ENCODE measurements around the gene GLRX.

The GLRX gene

DNA sequence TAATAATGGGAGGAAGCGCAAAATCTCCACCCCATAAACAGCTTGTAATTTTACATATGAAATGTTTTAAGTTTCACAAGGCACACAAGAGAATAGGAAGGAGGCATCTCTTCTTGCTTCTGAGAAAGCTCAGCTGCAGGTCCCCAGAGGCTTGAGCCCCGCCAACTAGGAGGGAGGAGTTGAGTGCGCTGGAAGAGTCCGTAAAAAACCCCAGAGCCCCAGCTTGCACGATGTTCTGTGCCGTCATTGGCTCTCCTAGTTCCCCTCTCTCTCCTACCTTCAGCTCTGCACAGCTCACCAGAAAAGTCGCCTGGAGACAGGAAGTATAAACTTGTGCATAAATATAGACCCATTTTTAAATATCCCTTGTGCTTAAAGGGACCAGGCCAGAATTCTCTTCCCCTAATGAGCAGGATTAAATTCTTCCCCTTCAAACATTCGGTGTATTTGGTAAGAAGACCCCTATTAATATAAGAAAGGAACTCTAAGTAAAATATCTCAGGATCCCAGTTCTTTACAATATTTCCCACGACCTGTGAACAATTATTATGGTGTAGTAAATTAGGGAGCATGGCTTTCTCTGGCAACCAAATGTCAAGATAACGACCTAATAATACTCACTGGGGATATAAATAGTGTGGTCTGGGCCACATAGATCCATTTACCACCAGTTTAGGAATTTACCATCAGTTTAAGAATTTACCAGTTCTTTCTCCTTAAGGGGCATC lies 13.7 kb downstream of the GLRX start:
- peak in 6 of 14 donors; percentile 14 to 37 (median 22) for DNase-seq

DNA sequence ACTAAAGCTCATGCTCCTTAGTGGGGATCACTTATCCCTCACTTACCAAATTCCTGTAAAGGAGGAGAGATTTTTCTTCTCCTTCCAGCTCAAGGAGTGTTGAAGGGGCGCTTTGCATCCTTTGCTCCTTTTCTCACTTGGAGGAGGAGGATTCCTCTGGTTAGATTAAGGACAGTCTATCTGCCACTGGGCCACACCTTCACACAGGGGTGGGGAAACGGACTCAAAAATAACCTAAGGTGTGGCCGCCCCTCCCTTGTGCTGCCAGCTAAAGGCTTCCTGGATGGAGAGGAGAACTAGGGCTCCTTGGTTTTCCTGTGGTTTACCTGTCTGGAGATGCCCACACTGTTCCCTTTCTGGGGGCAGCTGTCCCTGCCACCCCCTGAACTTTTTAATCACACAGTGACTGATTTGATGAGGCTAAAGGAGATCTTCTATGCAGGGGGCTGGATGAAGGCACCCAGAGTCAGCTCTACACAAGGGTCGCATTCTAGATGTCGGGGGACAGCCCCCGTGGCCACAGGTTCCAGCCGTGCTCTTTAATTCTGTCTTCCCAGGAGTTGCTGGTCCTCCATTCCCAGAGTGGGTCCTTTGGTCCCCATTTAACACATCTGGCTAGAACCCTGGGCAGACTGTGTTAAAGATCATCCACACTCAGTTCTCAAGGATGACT lies 14.4 kb downstream of the GLRX start:
- no peak for DNase-seq

DNA sequence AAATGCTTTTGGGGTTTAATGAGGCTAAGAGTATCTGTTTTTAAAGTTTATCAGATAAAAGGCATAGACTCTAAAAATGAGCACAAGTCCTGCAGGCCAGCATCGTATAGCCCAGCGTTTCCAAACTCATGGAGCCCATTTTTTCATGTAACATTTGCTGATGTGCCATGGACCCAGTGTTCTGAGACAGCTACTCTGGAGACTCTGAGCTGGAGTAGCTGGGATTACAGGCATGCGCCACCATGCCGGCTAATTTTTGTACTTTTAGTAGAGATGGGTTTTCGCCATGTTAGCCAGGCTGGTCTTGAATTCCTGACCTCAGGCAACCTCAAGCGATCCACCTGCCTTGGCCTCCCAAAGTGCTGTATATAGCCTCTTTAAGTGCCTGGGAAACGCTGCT lies 15.8 kb downstream of the GLRX start:
- DNase-seq, result no peak

DNA sequence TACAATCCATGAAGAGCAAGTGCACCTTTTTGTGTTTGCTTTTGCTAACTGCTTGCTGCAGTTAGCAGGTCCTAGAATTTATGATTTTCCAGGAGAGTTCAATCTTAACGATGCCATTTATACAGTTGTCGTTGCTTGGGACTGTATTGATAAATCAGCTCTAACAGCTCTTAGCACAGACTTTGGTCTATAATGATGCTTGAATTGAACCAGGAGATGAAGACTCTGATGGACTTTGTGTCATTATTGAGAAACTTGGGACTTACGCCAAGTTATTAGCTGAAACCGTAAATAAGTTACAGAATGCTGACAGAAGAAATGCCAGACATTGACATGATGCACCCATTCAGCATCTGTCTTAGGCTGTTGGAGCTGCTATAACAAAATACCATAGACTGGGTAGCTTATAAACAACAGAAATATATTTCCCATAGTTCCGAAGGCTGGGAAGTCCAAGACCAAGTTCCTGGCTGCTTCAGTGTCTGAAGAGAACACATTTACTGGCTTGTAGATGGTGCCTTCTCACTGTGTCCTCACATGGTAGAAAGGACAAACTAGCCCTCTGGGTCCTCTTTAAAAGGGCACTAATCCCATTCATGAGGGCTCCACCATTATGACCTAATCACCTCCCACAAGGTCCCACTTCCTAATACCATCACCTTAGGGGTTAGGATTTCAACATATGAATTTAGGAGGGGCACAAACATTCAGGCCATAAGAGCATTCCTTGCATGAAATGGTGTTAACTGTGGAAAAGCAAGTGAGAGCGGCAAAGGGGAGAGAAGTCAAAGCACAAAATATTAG lies 17.6 kb downstream of the GLRX start:
- DNase-seq, result no peak

DNA sequence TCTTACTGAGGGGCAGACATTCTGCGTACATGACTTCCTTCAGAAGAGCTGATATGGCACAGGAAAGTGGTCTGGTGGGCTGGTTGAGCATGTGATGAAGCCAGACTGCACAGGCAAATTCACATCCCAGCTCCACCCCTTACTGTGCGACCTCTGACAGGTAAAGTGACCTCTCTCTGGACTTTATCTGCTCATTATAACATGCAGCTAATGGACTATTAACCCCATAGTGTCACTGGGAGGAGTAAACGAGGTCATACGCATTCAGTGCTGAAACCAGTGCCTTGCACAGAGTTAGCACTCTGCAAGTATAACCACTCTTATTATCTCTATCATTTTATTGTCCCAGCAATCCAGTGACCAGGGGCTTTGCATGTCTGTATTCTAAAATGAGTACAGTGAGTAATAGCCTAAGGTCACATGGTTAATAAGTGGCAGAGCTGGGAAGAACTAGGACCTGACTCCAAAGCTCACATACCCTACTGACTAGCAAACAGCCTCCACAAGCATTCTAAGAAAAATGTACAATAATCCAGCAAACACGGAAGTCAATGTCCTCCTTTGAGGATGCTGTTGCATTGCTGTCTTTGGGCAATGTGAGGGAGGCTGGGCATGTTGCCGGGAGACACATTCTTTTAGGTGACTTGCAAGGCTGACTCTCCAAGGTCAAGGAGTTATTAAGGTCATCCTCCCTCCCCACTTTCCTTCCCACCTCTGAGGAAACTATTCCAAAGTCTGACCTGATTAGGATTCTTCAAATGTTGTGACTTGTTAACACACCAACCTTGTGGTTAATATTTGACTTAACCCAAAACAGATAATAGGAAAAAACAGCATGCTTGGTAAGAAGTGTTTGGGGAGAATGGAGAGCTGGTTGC lies 19.0 kb downstream of the GLRX start:
- no peak for DNase-seq

DNA sequence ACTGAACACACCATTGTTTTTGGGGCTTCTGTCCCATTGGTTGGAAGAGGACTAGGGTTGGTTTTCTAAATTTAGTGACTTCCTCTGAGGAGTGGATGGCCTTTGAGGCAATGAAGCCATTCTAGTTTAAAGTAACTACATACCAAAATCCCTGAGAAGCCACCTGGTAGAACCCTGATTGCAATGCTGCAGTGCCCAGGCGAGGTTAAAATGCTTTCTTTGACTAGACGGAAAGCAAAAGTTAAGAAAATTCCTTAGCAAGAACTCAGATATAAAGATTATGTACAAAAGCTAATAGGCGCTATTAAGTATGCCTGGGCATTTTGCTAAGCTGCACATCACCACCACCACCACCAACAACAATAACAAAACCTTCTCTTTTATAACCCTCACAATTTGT lies 20.6 kb downstream of the GLRX start:
- DNase-seq, result no peak

DNA sequence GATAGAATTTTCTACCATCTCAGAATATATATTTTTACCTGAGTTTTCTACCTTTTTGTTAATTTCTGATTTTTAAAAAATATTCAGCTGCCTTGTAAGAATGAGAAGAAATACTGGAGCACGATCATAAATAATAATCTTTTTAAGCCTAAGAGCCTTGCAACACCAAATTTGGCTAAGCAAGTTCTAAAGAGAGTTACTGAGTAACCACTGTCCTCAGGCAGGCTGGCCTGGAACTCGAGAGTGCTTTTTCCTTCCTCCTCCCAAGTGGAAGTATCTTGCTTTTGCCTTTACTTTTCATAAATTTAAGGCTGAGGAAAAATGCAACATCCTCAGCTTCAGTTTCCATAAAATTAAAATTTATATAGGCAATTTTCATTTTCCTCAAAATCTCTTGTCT lies 21.0 kb downstream of the GLRX start:
- no peak for DNase-seq

DNA sequence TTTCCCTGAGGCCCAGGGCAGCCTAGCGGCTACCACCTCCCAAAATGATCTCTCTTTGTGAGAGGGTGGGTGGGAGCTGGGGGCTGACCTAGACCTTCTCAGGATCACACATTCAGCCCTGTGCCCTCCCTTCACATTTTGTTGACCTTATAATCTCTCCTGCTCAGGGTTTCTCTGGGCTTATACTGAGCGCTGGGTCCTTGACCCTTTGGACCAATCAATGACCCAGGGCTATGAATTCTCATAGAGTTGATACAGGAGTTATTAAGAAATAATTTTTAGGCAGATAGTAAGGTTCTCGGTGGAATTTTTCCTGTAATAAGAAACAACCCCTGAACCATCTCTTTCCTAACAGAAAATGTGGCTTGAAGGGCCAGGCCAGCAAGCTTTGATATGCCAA lies 22.0 kb downstream of the GLRX start:
- DNase-seq, result no peak

DNA sequence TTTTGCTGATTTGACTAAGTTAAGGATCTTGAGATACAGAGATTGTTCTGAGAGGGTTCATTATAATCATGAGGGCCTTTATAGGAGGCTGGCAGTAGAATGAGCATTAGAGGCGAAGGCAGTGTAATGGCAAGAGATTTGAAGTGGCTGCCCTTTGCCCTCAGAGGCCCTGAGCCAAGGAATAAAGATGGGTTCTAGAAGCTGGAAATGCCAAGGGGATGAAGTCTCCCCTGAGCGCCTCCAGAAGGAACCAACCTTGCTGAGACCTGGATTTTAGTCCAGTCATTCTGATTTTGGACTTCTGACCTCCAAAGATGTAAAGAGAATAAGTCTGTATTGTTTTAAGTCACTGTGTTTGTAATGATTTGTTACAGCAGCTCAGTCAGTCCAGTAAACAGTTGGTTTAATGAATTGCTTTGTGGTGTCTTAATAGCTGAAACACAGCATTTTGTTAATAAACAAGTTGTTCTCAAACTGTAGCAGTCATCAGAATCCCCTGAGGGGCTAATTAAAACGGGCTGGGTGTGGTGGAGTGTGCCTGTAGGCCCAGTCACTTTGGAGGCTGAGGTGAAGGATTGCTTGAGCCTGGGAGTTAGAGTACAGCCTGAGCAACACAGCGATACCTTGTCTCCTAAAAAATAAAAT lies 23.2 kb downstream of the GLRX start:
- DNase-seq, result no peak

DNA sequence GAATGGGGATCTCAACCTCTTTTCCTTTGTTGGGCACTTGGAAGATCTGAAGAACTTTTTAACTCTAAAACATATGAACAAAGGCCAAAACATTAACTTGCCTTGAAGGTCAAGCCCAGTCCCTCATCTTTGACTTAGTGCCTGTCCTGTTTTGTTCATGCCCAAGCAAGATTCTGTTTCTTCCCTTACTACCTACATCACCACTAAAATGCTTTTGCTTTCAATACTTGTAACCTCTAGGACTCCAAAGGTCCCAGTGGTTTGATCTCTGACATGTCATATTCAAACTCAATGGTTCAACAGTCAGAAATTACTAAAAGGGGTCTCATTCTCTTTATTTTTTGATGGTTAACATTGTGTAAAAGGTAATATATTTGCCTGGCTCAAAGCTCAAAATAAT lies 24.0 kb downstream of the GLRX start:
- DNase-seq, result no peak

DNA sequence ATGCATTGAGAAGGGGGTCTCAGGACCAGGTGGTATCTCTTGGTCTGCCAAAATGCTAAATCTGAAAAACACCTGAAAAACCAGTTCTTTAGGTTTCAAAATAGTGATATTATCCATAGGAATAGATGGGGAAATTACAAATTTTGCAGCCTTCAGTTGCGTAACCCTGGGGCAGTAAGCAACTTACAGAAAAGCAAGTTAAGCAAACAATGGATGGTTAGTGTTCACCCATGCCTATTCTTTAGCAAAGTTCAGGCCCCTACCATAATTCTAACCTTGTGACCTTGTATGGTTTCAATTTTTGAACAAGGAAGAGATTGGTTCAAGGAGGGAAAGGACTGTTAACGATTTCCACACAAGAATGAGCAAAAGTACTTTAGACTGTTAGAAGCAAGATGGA lies 24.5 kb downstream of the GLRX start:
- no peak for DNase-seq

DNA sequence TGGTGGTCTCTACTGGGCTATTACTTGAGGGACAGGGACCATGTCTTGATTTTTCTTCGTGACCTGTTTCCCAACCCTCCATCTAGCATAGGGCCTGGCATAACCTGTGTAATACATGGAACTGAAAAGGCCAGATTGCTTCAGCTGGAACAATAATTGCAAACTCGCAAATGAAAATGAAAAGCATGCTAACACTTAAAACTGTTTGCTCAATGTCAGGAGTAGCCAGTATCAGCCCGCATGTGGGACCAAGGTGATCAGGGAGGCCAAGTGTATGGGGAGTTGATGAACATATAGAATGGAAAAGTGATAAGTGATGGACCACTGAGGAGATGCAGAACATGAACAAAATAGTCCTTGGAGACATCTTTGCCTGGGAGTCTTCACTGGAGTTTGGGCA lies 25.2 kb downstream of the GLRX start:
- no peak for DNase-seq

DNA sequence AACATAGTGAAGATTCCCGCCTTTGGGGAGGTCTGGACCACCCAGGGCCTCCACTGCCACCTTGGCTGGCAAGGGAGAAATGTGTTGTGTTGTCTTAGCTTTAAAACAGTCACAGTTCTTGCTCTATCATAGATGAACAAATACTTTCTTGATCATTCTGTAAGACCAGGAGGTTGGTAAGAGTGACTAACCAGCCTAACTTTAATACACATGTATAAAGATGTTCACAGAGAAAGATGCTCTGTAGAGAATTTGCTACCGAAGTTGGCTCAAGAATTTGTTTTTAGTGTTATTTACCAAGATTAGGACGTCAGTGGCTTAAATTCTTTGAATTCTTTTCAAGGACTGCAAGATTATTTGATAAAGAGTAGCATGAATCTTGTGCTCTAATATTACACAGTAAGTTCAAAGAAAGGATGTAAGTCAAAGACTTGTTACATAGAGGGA lies 28.4 kb downstream of the GLRX start:
- DNase-seq, result no peak

DNA sequence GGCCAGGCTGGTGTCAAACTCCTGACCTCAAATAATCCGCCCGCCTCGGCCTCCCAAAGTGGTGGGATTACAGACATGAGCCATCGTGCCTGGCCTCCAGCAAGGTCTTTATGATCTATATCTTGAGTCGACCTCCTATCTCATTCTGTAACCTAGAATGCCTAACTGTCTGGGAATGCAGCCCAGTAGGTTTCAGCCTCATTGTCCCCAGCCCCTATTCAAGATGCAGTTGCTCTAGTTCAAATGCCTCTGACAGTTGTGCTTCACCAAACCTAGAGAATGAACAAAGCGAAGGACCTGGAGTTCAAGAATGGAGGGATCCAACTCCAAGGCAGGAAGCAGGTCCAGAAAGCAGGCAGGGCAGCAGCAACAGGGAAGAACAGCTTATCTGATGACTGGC lies 30.8 kb downstream of the GLRX start:
- no peak for DNase-seq

DNA sequence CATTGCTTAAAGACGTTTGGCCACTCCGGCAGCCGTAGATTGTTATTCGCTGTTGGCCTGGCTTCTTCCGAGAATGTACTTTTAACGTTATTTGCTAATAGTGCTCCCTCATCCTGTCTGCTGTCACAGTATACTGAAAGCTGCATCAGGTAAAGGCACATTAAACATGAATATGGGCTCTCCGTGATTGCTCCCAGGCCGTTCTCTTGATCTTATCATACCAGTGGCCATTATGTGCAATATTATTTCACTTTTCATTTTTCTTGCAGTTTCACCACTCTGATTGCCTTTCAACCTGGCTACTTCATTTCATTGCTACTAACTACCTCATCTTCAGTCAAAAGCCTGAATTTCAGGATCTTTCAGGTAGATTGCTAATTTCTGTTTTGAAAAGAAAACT lies 34.0 kb downstream of the GLRX start:
- DNase-seq, result no peak

DNA sequence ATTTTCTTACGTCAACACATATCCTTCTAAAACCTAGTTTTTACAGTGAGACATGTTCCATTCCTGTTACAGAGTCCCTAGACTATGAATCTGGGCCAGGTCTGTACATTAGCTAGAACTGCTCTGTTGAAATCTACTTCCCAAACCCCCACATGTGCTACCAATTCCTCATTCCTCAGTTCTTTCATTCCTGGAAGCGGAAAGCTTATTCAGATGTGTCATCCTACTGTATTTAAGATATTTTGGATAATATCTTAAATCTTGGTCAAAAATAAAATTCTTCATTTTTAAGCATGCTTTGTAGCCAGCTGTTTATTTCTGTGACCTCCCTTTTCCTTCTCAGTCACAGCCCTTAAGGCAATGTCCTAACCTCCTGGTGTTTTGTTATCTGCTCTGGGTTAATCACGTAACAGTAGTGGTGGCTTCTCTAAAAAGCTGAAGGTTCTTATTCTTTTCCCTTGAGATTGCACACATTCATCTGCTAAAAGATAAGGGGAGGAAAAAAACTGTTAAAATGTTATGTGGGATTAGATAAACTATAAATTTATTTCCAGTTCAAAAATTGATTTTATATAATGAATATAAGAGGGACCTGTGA lies 35.6 kb downstream of the GLRX start:
- DNase-seq, result no peak

DNA sequence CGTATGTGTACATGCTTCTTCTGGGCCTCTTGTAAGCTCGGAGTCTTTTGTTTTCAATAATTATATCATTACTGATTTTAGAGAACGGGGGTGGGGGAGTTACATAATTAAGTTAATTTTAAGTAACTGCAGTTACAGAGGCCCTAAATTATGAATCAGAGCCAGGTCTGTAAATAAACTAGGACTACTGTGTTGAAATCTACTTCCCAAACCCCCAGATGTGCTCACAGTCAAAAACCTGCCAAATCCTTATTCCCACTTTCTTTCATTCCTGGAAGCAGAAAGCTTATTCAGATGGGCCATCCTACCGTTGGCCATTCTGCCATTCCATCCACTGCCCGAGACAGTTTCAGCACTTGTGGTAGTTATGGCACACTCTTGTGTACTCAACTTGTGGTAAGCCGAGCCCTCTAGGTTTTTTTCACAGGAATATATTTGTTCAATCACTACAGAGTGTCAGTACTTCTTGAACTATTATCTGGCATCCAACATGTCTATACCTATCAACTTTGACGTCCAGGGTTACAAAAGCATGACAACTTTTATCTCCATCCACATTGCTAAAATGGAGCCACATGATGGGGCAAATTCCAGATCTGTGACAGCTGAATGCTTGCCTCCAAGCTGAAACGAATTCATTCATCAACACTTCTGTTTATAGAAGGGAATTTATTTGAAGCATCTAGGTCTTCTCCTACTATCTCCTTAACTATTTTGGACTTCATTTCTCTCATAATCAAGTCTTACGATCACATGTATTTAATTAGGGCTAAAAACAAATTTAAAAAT lies 37.8 kb downstream of the GLRX start:
- DNase-seq, result no peak

DNA sequence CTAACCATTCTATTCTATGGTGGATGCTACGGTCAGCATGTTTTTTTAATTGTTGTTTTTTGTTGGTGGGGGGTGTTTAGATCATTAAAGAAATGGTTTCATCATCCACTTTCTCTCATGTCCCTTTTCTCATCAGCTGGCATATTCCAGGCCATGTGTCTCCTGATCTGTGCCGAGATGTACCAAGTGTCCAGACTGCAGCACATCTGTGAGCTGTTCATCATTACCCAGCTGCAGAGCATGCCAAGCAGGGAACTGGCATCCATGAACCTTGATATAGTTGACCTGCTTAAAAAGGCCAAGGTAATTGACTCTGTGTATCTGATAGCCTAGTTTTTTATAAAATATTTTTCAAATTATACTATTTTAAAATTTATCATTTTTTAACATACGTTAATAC lies 38.9 kb downstream of the GLRX start:
- DNase-seq, result no peak

DNA sequence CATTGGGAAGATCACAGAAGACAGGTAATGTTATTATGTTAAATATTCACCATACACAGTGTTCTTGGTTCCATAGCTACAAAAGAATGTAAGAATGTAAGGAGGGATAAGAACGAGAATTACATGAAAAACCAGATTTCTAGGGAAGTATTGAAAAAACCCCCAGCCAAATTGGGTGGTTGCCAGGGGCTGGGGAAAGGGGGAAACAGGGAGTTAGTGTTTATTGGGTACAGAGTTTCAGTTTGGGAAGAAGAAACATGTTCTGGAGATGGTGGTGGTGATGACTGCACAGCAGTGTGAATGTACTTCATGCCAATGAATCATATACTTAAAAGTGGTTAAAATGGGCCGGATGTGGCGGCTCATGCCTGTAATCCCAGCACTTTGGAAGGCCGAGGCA lies 40.3 kb downstream of the GLRX start:
- DNase-seq, result no peak

DNA sequence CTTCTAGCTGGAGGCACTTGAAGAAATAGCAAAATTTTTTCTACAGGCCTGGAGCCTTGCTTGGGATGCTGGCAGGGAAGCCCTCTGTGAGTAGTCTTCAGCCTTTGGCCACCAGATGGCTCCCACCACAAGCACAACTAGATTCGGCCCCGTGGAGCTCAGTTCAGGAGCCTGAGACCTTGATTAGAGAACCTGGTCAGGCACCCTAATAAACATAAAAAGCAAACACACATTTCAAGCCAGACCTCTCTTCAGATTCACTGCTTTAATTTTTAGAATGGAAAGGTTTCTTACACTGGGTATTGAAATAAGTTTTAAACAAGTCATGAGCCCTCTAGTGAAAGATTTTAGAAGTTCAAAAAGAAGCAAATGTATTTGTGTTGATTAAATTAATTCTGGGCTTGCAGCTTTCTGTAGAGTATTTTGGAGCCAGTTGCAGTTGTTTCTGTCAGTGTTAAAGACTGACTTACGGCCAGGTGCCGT lies 41.4 kb downstream of the GLRX start:
- DNase-seq, result peak in 13 of 14 donors; percentile 6 to 82 (median 53)

DNA sequence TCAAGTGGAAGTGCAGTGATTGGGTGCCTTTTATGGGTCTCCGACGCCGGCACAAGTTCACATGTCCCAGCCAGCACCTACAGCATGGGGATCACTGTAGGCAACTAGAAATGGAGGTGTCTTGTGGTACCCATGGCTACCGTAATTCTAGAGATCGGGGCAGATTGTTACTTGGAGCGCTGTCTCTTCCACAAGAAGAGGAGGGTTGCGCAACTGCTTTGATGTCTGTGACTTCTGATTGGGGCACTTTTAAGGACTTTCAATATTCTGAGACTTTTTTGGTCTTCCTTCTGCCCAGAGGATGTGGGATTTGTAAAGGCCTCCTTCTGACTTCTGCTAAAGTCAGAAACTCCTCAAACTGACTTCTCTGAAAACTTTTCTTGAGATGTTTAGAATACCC lies 41.9 kb downstream of the GLRX start:
- no peak for DNase-seq
